Vagina (tissue), 2 donors: ENCODE results near the gene CDKN1B.

ENCODE experiments used
- POLR2A ChIP-seq, 2 donors: fragments of 450-650 bp; IDR thresholded peaks; one replicate each; pipeline ENCODE4 v1.6.1; 2017; ENCODE audit warnings: antibody characterized with exemption in 2 of 2, mild to moderate bottlenecking in 2 of 2, moderate library complexity in 2 of 2
- POLR2AphosphoS5 ChIP-seq, 2 donors: sonication (generic); formaldehyde crosslinking; IDR thresholded peaks; one replicate each; pipeline ENCODE4 v1.9.0; 2017; ENCODE audit warnings: antibody characterized with exemption in 2 of 2, mild to moderate bottlenecking in 2 of 2, low read depth in 1 of 2; ENCODE audit not compliant: insufficient read depth in 1 of 2
- TF ChIP-seq, protein P1 (sequence below), 3 experiments: fragments of 450-650 bp in 2 of 3; fragments of 200-600 bp in 1 of 3; sonication (generic) in 1 of 3; IDR thresholded peaks; one replicate each; pipeline ENCODE4 v1.5.1; 2017 to 2019; ENCODE audit warnings: antibody characterized with exemption in 3 of 3, mild to moderate bottlenecking in 2 of 3, moderate library complexity in 2 of 3

DNA sequence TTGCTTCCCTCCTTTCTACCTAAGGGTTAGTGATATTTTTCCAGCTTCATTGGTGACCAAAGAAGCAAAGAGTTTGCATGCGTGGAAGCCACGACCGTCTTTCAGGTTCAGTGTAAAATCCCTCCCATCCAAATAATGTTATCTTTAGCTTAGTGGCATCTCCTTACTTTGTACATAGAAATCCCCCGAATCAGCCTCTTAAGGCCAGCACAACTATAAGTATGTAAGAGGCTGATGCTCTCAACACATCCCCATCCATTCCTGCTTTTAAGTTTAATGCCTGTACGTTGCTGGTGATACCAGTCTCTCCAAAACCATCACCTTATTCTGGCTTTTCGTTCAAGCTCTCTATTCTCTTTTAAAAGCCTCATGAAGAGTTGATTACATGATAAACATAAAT, 14.6 kb downstream of the CDKN1B start:
- TF ChIP-seq, protein P1, sequence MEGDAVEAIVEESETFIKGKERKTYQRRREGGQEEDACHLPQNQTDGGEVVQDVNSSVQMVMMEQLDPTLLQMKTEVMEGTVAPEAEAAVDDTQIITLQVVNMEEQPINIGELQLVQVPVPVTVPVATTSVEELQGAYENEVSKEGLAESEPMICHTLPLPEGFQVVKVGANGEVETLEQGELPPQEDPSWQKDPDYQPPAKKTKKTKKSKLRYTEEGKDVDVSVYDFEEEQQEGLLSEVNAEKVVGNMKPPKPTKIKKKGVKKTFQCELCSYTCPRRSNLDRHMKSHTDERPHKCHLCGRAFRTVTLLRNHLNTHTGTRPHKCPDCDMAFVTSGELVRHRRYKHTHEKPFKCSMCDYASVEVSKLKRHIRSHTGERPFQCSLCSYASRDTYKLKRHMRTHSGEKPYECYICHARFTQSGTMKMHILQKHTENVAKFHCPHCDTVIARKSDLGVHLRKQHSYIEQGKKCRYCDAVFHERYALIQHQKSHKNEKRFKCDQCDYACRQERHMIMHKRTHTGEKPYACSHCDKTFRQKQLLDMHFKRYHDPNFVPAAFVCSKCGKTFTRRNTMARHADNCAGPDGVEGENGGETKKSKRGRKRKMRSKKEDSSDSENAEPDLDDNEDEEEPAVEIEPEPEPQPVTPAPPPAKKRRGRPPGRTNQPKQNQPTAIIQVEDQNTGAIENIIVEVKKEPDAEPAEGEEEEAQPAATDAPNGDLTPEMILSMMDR (IDR thresholded peaks at IDR 0.05), result no peak
- TF ChIP-seq POLR2A (IDR thresholded peaks at IDR 0.05), result no peak
- no peak for TF ChIP-seq POLR2AphosphoS5 (IDR thresholded peaks at IDR 0.05; ENCODE audit: insufficient read depth in 1 of 2, low read depth in 1 of 2)
